Urothelium cell line (cell line): ENCODE data around the gene INPPL1.

Source experiments
- DNase-seq: peaks from one replicate; pipeline ENCODE4 v3.0.0; 2011; ENCODE audit warnings: low spot score, mixed read lengths
- FAIRE-seq: peaks from 2 replicates; lab custom pipeline; 2011; peaks lifted over from hg19 to GRCh38; lab: Jason Lieb, UNC

The INPPL1 gene

DNA sequence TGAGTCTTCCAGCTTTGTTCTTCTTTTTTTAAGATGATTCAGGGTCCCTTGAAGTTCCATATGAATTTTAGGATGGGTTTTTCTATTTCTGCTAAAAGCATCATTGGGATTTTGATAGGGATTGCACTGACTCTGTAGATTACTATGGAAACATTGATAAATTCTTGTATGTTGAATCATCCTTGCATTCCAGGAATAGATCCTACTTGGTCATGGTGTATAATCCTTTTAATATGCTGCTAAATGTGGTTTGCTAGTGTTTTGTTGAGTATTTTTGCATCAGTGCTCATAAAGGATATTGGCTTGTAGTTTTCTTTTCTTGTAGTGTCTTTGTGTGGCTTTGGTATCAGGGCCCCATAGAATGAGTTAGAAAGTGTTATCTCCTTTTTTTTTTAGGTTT lies 54.3 kb downstream of the INPPL1 start:
- DNase-seq, result no peak
- no peak for FAIRE-seq

DNA sequence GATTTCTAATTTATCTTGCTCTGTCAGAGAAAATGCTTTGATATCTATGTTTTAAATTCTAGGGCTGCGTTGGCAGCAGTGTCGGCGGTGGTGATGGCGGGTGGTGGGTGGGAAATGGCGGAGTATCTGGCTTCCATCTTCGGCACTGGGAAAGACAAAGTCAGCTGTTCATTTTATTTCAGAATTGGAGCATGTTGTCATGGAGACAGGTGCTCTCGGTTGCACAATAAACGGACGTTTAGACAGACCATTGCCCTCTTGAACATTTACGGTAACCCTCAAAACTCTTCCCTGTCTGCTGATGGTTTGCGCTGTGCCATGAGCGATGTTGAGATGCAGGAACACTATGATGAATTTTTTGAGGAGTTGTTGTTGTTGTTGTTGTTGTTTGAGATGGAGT lies 55.5 kb downstream of the INPPL1 start:
- no peak for FAIRE-seq
- DNase-seq, result no peak

DNA sequence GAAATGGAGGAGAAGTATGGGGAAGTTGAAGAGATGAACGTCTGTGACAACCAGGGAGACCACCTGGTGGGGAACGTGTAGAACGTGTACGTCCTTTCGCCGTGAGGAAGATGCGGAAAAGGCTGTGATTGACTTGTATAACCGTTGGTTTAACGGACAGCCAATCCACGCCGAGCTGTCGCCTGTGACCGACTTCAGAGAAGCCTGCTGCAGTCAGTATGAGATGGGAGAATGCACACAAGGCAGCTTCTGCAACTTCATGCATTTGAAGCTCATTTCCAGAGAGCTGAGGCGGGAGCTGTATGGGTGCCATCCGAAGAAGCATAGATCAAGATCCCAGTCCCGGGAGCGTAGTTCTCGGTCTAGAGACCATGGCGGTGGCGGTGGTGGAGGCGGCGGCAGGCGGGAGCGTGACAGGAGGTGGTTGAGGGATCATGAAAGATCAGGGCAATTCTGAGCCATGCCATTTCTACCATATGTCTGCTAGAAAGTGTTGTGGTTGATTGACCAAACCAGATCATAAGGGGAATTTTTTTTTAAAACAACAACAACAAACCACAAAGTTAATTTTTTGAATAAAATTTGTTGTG lies 56.3 kb downstream of the INPPL1 start:
- FAIRE-seq (no peak), DNase-seq (no peak)

DNA sequence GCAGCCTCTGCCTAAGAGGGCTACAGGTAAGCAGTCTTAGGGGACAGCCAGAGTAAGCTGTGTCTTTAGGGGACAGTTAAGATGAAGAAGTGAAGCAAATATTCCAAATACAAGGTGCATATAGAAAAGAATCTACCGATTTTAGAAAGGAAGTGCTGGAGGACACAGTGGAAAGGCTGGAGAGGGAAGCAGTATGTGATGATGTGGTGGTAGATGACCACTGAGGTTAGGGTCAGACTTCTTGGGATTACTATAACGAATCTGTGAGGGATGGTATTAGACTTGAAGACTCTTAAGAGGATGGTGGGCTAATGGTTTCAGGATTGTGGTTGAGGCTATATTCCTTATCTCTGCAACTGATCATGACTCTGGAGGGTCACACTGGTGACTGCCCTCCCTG lies 59.4 kb downstream of the INPPL1 start:
- DNase-seq (no peak), FAIRE-seq (no peak)

DNA sequence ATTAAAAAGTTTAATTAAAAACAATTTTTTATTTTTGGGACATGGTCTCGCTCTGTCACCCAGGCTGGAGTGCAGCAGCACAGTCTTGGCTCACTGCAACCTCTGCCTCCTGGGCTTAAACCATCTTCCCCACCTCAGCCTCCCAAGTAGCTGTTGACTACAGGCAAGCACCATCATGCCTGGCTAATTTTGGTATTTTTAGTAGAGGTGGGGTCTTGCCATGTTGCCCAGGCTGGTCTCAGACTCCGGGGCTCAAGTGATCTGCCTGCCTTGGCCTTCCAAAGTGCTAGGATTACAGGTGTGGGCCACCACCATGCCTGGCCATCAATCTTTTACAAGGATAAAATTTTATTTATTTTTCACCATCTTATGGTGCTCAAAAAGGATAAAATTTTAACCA lies 62.7 kb downstream of the INPPL1 start:
- no peak for DNase-seq
- no peak for FAIRE-seq
